ENCODE data around the gene CAB39L. TPM values are rescaled to one million over a fixed set of nuclear protein-coding genes. Genes with fewer than 3 reads are reported as not detected.

The CAB39L gene
- total and polyA plus RNA-seq, 12 donors, result 7.1 to 33.2 (median 16.9) TPM

- H3K27ac ChIP-seq, result no peak overlapping the region
- no peak for TF ChIP-seq CTCF (IDR thresholded peaks at IDR 0.05)
- no peaks in the 10 kb centered on the region for H3K27me3 ChIP-seq
- H3K9me3 ChIP-seq, result no peaks in the 10 kb centered on the region
- peaks cover 0 to 75% (median 28%) of the 10 kb centered on the region in 9 donors for H3K36me3 ChIP-seq
- ATAC-seq (no peak), DNase-seq (no peak)
- intact Hi-C loops (cut with DNase I), result no loop called here
- H3K4me3 ChIP-seq, result no peak overlapping the region
- WGBS, 2 donors, result 72 to 77% methylated on average over 2 of the region's 2 CpGs
- no peaks in the 10 kb centered on the region for H3K4me1 ChIP-seq
Measured at GRCh38 chr13:49265822-49266221, 178.0 kb downstream of the CAB39L start.

GRCh38 chr13:49262634-49263033 lies 181.2 kb downstream of the CAB39L start:
- Histone ChIP-seq H3K4me1 (peaks cover 0 to 2% (median 0%) of the 10 kb centered on the region in 9 donors), H3K27me3 (no peaks in the 10 kb centered on the region), H3K9me3 (no peaks in the 10 kb centered on the region), H3K4me3 (no peak overlapping the region), H3K36me3 (peaks cover 0 to 86% (median 37%) of the 10 kb centered on the region in 9 donors), H3K27ac (no peak overlapping the region)
- WGBS, 2 donors, result 93 to 96% methylated on average over 6 of the region's 6 CpGs
- no peak for ATAC-seq
- intact Hi-C loops (cut with DNase I), result no loop called here
- DNase-seq, result no peak
- no peak for TF ChIP-seq CTCF (IDR thresholded peaks at IDR 0.05)

- DNase-seq (no peak), ATAC-seq (no peak)
- H3K4me1 ChIP-seq, result peaks cover 0 to 5% (median 0%) of the 10 kb centered on the region in 9 donors
- TF ChIP-seq CTCF (IDR thresholded peaks at IDR 0.05), result no peak
- WGBS, 2 donors, result 89% methylated on average over 6 of the region's 6 CpGs
- peaks cover 0 to 96% (median 33%) of the 10 kb centered on the region in 9 donors for H3K36me3 ChIP-seq
- no peaks in the 10 kb centered on the region for H3K9me3 ChIP-seq
- H3K27me3 ChIP-seq, result no peaks in the 10 kb centered on the region
- no peak overlapping the region for H3K4me3 ChIP-seq
- no peak overlapping the region for H3K27ac ChIP-seq
- intact Hi-C loops (cut with DNase I), result no loop called here
Measured at GRCh38 chr13:49259586-49259985, 184.3 kb downstream of the CAB39L start.

Other genes with a start within 250 kb of the CAB39L start
- not detected for gene MLNR, start 223.7 kb downstream of the CAB39L start, total RNA-seq
- gene MLNR, start 223.7 kb downstream of the CAB39L start, polyA plus RNA-seq, result not detected
- gene CDADC1, start 196.1 kb downstream of the CAB39L start, total RNA-seq, result 10 to 100 TPM in 4 of 10 donors, 1 to 10 TPM in 6; 6.6 to 12.7 (median 9.4) TPM
- 1 to 10 TPM; 4.9 to 5.0 TPM for gene CDADC1, start 196.1 kb downstream of the CAB39L start, polyA plus RNA-seq
- 10 to 100 TPM; 11.4 to 18.2 (median 13.8) TPM for gene SETDB2, start 210 bp upstream of the CAB39L start, total RNA-seq
- gene SETDB2, start 210 bp upstream of the CAB39L start, polyA plus RNA-seq, result 1 to 10 TPM; 3.8 to 4.9 TPM
- 10 to 100 TPM; 16.6 to 43.4 (median 19.6) TPM for gene PHF11, start 51.9 kb upstream of the CAB39L start, total RNA-seq
- gene PHF11, start 51.9 kb upstream of the CAB39L start, polyA plus RNA-seq, result 10 to 100 TPM; 22.4 to 61.2 TPM
- gene RCBTB1, start 141.5 kb upstream of the CAB39L start, total RNA-seq, result 10 to 100 TPM; 12.9 to 23.5 (median 18.7) TPM
- gene RCBTB1, start 141.5 kb upstream of the CAB39L start, polyA plus RNA-seq, result 10 to 100 TPM in 1 of 2 donors, 1 to 10 TPM in 1; 6.1 to 16.8 TPM
- 1 to 10 TPM in 1 of 10 donors, under 1 TPM in 9; 0.09 to 1.1 (median 0.23) TPM for gene ARL11, start 184.4 kb upstream of the CAB39L start, total RNA-seq
- under 1 TPM; 0.20 to 0.59 TPM for gene ARL11, start 184.4 kb upstream of the CAB39L start, polyA plus RNA-seq
- gene EBPL, start 247.4 kb upstream of the CAB39L start, total RNA-seq, result 1 to 10 TPM; 3.4 to 7.5 (median 5.6) TPM
- 10 to 100 TPM in 1 of 2 donors, 1 to 10 TPM in 1; 9.7 to 12.1 TPM for gene EBPL, start 247.4 kb upstream of the CAB39L start, polyA plus RNA-seq